Stimulated activated effector memory CD8-positive, alpha-beta T cell treated with anti-CD3 and anti-CD28 coated beads, Interleukin-12 subunit alpha, Interleukin-12 subunit beta, amount 100 ng/mL, for 72 hours (primary cell): ENCODE results near the gene DYDC2.
"Not testable (repeated sequence)": the region's sequence is repeated elsewhere in the genome, so short reads cannot be mapped to it uniquely, and the experiment has no call there.

Experiments used
- ATAC-seq: fragments of 150-1000 bp; cut with Tn5 transposase; 2 replicates; pipeline ENCODE4 v1.10.0; 2021
- DNase-seq, 2 donors: peaks; one replicate each; pipeline ENCODE4 v3.0.0; 2021 to 2022; ENCODE audit warnings: low spot score in 2 of 2
- H3K27ac Mint-ChIP-seq: one replicate; pipeline ENCODE4 v1.8.0; 2022; ENCODE audit warnings: mild to moderate bottlenecking, mixed read lengths
- H3K36me3 Mint-ChIP-seq: one replicate; pipeline ENCODE4 v1.8.0; 2022; ENCODE audit warnings: mild to moderate bottlenecking, mixed read lengths
- H3K4me1 Mint-ChIP-seq: one replicate; pipeline ENCODE4 v1.8.0; 2022; ENCODE audit warnings: mixed read lengths
- H3K4me3 Mint-ChIP-seq: one replicate; pipeline ENCODE4 v1.8.0; 2022; ENCODE audit warnings: mild to moderate bottlenecking, mixed read lengths
- H3K9me3 Mint-ChIP-seq: one replicate; pipeline ENCODE4 v1.8.0; 2022; ENCODE audit warnings: mixed read lengths

The DYDC2 gene

GRCh38 chr10:80414142-80414895 is 57.7 kb downstream of the DYDC2 start:
- H3K9me3 Mint-ChIP-seq = no peaks in the 10 kb centered on the region
- no peak overlapping the region for H3K27ac Mint-ChIP-seq
- H3K36me3 Mint-ChIP-seq = no peaks in the 10 kb centered on the region
- ATAC-seq = no peak
- no peak for DNase-seq
- H3K4me1 Mint-ChIP-seq = peaks cover 13% of the 10 kb centered on the region
- H3K4me3 Mint-ChIP-seq = no peak overlapping the region

GRCh38 chr10:80415734-80416478 is 59.3 kb downstream of the DYDC2 start:
- no peak overlapping the region for H3K27ac Mint-ChIP-seq
- H3K4me1 Mint-ChIP-seq = peaks cover 12% of the 10 kb centered on the region
- DNase-seq (no peak), ATAC-seq (no peak)
- H3K4me3 Mint-ChIP-seq = no peak overlapping the region
- H3K9me3 Mint-ChIP-seq = no peaks in the 10 kb centered on the region
- no peaks in the 10 kb centered on the region for H3K36me3 Mint-ChIP-seq

GRCh38 chr10:80416479-80417098 is 60.0 kb downstream of the DYDC2 start:
- H3K4me1 Mint-ChIP-seq = peaks cover 12% of the 10 kb centered on the region
- no peaks in the 10 kb centered on the region for H3K36me3 Mint-ChIP-seq
- H3K4me3 Mint-ChIP-seq = no peak overlapping the region
- DNase-seq = no peak
- no peaks in the 10 kb centered on the region for H3K9me3 Mint-ChIP-seq
- no peak for ATAC-seq
- no peak overlapping the region for H3K27ac Mint-ChIP-seq

GRCh38 chr10:80417256-80417655 is 60.7 kb downstream of the DYDC2 start:
- not testable (repeated sequence) for H3K36me3 Mint-ChIP-seq, H3K27ac Mint-ChIP-seq, ATAC-seq, H3K9me3 Mint-ChIP-seq, H3K4me3 Mint-ChIP-seq, DNase-seq
- H3K4me1 Mint-ChIP-seq = peaks cover 12% of the 10 kb centered on the region
